Stimulated activated CD4-positive, alpha-beta T cell treated with anti-CD3 and anti-CD28 coated beads, Interleukin-1b, Interleukin-23, amount 100 ng/mL, for 4 hours (primary cell): ENCODE data around the gene MLLT11.

ENCODE experiments used
- DNase-seq, 2 donors: peaks; one replicate each; pipeline ENCODE4 v3.0.0-alpha.2; 2020; ENCODE audit warnings: low read depth in 2 of 2

The MLLT11 gene, protein sequence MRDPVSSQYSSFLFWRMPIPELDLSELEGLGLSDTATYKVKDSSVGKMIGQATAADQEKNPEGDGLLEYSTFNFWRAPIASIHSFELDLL

DNA sequence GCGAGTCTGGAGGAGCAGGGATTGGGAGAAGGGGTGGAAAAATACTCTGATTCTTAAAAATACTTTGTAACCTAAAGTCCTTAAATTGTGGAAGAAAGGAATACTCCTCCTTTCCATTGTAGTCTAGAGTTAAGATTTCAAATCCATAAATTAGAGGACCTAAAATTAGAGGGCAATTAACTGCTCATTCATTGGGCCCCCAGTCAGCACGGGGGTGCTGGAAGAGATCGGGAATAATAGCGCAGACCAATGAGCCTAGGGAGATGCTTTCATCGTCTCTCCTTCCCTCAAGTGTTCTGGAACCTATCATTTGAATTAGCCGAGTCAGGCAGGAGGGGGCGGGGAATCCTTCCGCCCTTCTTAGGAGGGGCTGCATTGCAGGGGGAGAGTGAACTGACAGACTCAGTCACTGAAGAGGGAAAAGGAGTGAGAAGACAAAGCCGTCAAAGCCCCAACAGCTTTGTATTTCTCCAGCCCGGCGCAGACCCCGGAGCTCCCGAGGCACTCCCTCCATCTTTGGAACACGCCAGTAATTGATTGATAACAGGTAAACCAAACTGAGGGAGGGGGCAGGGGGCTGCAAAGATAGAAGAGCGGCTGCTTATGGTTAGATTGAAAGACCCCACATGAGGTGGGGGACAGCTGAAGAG lies at the start of gene MLLT11:
TSS of gene MLLT11 (plus strand) at position 391 of the 650 bp plus-strand sequence. CDS start 6,828 bp downstream, outside the sequence.
- DNase-seq = no peak

DNA sequence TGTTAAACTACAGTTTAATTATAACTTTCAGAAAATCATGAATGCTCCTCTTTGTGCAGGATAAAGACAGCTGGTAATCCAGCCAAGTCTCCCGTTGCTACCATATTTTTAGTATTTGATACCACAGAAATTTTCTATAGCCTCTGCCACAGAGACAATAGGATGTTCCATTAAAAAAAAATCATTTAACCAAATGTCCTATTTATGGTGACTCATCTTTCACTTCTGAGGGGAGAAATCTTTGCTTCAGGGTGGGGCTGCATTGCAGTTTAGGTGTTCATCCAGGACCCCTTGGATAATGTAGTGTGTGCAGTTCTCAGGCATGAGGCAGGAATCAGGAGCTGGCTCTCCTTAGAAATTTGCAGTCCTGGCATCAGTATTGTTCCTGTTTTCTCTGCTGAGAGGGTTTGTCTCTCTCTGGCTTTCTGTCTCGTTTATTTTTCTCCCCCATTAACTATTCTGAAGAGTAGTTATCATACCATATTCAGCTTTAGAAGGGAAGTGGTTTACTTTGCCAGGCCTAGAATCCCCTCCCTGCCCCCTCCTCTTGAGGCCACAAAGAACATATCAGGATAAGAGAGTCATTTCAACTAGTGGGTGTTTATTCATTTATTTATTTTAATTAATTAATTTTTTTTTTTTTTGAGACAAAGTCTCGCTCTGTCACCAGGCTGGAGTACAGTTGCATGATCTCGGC lies 48.9 kb upstream of the MLLT11 start:
- no peak for DNase-seq

DNA sequence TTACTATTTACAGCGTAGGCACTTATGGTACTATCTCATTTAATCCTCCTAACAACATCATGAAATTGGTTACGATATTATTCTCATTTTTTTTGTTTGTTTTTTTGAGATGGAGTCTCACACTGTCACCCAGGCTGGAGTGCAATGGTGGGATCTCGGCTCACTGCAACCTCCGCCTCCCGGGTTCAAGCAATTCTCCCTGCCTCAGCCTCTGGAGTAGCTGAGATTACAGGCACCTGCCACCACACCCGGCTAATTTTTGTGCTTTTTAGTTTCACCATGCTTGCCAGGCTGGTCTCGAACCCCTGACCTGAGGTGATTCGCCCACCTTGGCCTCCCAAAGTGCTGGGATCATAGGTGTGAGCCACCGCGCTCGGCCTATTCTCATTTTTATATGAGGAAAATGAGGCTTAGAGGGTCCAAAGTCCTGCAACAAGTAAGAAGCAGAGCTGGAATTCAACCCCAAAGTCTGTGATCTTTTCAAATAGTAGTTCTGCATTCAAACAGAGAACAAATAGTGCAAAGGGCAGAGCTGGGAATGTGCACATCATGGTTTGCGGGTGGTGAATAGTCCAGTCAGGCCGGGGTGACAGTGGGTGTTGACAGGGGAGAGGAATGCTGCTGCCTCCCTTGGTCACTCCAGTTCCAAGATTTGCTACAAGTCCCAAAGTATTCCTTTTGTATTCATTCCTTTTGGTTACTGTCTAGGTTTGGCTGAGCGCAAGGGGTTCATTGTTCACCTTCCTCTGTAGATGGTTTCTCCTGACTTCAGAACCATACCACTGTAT lies 47.3 kb upstream of the MLLT11 start:
- no peak for DNase-seq

DNA sequence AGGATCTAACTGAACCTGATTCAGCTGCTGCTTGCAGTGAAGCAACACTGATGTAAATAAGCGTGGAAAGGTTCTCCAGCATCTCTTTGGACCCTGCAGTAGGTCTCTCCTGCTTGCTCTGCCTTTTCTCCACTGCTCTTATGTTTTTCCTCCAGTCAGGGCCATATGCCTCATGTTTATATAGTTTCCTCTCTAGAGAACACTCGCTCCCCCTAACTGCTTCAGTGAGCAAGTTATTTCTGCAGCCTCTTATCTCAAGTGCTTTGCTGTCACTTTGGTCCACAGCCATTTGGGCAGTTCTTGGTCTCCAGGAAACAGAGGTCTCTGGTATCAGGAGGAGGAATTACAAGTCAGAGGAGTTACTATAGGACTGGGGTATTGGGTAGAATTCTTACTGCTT lies 46.7 kb upstream of the MLLT11 start:
- no peak for DNase-seq

DNA sequence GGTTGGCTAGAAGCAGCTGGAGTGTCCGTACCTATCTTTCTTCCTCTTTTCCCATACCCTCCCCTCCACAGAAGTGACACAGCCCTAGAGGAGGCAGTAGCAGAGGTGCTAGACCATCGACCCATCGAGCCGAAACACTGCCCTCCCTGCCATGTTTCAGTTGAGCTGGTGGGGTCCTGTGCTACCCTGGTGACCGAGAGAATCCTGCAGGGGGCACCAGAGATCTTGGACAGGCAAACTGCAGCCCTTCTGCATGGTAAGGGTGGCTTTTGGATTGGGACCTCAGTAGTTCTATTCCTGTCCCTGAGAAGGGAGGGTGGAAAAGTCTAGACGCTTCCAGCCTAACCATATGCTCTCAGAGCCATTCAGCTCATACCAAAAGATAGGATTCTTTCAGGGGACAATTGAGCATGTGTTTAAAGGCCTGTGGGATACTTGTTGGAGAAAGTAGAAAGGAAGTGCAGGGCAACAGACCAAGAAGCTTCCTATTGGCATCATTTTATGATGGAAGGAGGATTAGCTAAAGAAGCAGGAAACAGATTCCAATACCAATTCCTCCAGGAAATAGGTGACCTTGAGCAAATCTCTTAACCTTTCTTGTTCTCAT lies 35.6 kb upstream of the MLLT11 start:
- DNase-seq = peak; percentile 71 to 84

DNA sequence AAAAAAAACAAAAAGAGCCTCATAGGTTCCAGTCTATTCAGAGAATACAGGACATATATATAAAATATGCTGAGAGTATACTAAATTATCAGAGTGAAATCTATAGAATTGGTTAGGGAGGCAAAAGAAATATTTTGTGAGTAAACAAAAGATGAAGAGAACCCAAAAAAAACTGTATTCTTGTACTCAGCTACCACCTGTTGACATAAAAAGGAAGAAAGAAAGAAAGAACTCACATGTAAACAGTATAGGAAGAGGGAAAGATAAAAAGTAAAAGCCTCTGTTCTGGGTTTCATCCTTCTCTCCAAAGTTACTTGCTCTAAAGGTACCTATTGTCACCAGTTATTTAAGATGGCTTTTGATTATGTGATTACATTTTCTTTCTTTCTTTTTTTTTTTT lies 33.7 kb upstream of the MLLT11 start:
- no peak for DNase-seq

DNA sequence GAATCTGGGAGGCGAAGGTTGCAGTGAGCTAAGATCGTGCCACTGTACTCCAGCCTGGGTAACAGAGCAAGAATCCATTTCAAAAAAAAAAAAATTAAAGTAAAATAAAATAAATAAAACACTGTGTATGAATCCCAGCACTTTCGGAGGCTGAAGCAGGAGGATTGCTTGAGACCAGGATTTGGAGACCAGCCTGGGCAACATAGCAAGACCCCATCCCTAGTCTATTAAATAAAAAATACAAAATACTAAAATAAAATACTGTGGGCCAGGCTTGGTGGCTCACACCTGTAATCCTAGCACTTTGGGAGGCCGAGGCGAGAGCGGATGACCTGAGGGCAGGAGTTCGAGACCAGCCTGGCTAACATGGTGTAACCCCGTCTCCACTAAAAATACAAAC lies 28.0 kb upstream of the MLLT11 start:
- no peak for DNase-seq

DNA sequence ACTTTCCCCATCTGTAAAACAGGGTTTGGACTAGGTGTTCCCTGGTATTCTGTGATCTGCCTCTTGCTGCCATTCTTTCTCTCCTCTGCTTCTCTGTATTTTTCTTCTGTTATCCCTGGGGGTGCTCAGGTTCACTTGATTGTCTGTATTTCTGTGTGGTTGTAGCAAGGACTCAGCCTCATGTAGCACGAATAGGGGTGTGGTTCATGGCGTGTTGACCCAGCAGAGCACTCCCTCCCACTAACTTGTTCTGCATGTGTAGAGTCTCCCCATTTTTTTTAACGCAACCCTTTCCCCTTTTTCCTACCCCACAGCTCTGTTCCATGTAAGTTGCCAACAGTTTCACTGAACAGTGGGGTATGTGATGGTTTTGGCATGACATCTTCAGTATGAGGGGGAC lies 25.0 kb upstream of the MLLT11 start:
- no peak for DNase-seq

DNA sequence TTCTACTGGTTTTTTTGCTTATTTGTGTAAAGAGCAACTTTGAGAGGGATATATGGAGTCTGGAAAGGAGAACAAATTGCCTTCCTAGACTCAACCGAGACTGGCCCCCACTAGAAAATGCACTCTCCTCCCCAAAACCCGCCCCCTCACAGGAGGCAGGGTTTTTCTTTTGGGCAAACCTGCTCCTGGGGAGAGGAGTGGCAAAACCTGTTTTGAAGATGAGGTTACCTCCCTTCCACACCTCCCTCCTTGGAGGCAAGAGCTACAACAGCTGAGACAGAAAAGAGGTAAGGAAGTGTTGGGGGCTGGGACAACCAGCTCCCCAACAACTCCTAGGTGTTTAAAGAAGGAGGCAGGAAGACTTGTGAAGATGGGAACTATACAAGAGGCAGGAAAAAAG lies 23.8 kb upstream of the MLLT11 start, which contains the start of gene BNIPL:
TSS of gene BNIPL (plus strand) at position 231 of the 400 bp plus-strand sequence. CDS start at position 371, 140 bp downstream.
- no peak for DNase-seq

DNA sequence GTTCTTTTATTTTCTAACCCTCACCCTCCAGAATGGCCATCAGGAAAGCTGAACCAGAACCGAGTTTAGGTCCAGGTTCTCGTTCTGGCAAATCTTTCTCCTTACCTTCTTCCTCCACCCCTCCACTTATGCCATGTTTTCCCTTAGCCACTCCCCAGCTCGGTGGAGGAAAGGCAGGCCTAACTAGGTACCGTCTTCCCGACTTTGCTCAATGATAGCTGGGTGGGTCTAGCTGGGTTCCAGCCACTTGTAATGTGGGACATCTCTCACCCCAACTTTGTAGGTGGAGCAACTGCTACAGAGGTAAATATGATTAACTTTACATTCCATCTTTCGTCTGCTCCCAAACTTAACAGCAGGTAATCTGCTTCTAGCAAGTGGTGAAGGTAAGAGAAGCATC lies 23.2 kb upstream of the MLLT11 start:
- no peak for DNase-seq

DNA sequence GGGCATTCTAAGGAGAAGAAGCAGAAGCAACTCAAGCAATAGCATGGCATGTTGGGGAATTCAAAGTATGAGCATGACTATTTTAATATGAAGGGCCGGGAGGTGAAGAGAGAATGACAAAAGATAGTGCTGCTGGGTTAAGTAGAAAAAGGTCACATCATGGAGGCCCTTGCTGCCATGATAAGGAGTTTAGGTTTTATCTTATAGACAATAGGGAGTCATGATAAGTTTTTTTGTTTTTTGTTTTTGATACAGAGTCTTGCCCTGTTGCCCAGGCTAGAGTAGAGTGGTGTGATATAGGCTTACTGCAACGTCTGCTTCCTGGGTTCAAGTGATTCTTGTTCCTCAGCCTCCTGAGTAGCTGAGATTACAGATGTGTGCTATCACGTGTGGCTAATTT lies 20.7 kb upstream of the MLLT11 start:
- no peak for DNase-seq

DNA sequence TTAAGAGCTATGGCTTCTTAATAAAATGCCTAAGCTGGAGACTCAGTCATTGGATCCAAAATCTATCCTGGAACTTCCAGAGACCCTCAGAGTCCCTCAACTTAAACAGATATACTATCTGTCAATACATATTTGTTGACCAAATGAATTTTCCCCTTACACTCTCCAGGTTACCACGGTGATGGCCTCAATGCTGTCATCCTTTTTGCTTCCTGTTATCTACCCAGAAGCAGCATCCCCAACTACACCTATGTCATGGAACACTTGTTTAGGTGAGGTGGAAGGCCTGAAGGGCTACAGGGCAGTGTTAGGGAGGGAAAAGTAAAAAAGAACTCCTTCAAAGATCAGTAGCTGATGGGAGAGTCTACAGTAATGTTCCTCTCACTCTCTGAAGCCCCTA lies 17.0 kb upstream of the MLLT11 start:
- DNase-seq = no peak

DNA sequence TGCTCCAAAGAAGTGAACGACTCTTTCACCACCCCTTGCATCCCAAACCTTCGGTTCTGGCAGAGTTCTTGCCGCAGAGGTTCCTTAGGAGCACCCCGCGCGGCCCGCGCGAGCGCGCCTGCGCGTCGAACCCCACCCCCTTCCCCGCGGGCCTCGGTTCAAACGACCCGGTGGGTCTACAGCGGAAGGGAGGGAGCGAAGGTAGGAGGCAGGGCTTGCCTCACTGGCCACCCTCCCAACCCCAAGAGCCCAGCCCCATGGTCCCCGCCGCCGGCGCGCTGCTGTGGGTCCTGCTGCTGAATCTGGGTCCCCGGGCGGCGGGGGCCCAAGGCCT lies 12.6 kb upstream of the MLLT11 start, which contains the start of gene C1orf56:
TSS of gene C1orf56 (plus strand) at position 161 of the 334 bp plus-strand sequence. CDS start at position 258, 97 bp downstream.
- peak in 1 of 2 donors; percentile 51 for DNase-seq

DNA sequence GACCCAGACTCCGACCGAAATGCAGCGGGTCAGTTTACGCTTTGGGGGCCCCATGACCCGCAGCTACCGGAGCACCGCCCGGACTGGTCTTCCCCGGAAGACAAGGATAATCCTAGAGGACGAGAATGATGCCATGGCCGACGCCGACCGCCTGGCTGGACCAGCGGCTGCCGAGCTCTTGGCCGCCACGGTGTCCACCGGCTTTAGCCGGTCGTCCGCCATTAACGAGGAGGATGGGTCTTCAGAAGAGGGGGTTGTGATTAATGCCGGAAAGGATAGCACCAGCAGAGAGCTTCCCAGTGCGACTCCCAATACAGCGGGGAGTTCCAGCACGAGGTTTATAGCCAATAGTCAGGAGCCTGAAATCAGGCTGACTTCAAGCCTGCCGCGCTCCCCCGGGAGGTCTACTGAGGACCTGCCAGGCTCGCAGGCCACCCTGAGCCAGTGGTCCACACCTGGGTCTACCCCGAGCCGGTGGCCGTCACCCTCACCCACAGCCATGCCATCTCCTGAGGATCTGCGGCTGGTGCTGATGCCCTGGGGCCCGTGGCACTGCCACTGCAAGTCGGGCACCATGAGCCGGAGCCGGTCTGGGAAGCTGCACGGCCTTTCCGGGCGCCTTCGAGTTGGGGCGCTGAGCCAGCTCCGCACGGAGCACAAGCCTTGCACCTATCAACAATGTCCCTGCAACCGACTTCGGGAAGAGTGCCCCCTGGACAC lies 12.1 kb upstream of the MLLT11 start:
- DNase-seq = peak in 1 of 2 donors; percentile 25

DNA sequence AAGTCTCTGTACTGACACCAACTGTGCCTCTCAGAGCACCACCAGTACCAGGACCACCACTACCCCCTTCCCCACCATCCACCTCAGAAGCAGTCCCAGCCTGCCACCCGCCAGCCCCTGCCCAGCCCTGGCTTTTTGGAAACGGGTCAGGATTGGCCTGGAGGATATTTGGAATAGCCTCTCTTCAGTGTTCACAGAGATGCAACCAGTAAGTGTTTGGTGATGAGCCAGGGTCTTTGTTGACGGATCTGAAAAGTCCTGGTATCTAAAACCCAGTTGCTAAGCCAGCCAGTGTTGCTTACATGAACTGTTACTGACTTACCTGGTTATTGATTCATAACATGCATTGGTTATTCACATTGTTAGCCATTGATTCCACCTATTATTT lies 11.6 kb upstream of the MLLT11 start:
- no peak for DNase-seq

DNA sequence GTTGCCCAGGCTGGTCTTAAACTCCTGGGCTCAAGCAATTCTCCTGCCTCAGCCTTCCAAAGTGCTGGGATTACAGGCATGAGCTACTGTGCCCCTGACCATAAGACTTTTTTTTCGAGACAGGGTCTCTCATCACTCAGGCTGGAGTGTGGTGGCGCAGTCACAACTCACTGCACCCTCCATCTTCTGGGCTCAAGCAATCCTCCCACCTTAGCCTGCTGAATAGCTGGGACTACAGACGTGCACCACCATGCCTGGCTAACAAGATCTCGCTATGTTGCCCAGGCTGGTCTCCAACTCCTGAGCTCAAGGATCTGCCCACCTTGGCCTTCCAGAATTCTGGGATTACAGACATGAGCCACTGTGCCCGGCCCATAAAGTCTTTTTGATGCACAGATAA lies 10.7 kb upstream of the MLLT11 start:
- DNase-seq = no peak

DNA sequence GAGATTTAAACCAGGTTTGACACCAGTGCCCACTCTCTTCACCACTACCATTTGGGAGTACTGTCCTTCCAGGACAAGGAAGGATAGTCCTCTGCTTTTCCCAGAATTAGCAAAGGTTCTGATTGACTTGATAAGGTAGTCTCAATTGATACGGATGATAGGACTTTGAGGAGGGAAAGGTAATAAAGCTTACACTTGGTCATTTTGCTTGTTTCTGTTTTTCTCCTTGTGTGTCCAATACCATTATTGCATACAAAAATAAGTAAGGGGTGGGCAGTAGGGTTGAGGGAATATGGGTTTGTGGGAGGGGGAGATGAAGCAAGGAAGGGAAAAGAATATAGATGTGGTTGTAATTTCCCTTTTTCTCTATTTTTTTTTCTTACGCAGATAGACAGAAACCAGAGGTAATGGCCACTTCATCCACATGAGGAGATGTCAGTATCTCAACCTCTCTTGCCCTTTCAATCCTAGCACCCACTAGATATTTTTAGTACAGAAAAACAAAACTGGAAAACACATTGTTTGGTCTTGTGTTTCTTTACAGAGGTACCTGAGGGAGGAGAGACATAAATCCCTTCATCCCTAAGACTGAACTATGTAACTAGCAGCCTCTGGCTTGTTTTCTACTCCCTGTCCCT lies 10.0 kb upstream of the MLLT11 start:
- no peak for DNase-seq

DNA sequence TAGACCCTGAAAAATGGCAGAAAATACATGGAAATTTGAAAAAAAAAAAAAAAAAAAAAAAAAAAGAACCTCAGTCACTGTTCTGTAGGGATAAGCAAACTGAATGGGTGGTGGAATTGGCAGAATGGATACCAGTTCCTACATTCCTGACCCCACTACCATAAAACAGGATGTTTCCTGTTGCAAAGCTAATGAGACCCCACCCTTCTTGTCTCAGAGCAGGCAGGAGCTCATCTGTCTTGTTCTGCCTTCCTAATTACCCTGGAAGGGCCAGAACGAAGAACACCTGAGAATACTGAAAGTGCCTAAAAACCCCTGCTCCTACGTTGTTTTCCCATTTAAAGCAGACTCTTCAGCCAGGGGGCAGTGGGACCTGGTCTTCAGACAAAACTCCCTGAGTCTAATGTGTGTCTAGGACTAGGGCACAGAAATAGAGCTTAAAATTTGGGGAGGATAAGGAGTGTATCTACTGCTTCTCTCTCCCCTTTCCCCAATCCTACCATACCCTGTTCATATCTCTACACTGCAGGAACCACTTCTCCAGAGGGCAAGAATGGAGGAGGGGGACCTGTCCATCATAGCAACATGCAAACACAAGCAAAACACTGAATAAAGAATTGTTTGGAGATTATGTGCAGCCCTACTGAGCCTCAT lies 8.7 kb upstream of the MLLT11 start:
- no peak for DNase-seq

DNA sequence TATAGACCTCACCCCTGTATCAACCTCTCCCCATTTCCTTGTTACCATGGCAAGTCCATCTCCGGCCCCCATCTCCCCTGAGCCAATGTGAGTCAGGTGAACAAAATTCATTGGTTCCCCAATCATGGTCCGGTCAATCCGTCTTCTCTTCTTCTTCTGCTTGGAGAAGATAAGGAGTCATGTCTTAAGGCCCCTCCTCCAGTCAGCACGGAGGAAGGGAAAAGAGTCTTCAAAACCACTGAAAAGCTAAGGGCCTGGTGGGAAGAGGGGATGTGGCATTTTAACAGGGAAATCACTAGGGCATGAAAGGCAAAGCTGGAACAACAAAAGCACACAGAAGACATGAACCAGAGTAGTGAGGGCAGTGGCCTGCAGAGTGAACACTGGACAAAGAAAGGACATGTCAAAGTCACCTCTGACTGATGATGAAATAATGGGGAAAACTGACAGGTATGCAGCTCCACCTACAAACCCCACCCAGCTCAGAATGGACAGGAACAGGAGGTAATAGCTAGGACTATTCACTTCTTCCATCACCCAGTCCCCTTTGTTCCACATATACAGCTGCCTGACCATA lies 5.1 kb upstream of the MLLT11 start:
- DNase-seq = no peak

DNA sequence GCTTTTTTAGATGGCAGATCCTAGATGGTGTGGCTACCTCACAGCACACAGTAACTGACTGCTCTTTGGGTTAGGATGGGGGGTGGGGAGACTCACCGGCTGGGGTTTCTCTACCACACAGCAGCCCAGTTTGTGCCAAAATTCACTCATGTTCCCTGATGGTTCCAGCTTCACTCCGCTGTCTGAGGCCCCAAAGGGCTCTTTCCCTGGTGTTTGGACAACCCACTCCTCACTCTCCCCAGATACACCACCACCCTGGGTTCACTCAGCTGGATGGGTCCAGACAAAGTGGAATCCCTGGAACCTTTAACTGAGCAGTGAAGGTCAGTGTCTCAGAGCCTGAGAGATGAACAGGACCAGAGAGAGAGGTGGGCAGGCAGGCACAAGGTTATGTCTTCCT lies 4.6 kb upstream of the MLLT11 start:
- DNase-seq = no peak
